Right atrium auricular region (tissue), 2 donors: Measurements from ENCODE around the gene TBX2. TPM values are rescaled to one million over a fixed set of nuclear protein-coding genes. Genes with fewer than 3 reads are reported as not detected.

Source experiments
- DNase-seq: peaks from one replicate; pipeline ENCODE4 v3.0.0-alpha.2; 2019; ENCODE audit warnings: low spot score
- H3K27ac ChIP-seq, 2 donors: fragments of 200-600 bp; sonication (generic); 1 replicate in 1 of 2; 2 replicates in 1 of 2; pipeline ENCODE4 v1.5.1; 2016 to 2019
- H3K27me3 ChIP-seq, 2 donors: fragments of 200-600 bp; sonication (generic); one replicate each; pipeline versions ENCODE4 v1.5.1 to v1.6.0; 2017 to 2019
- H3K36me3 ChIP-seq: fragments of 200-600 bp; sonication (generic); one replicate; pipeline ENCODE4 v1.5.1; 2016
- H3K4me1 ChIP-seq, 2 donors: fragments of 200-600 bp; sonication (generic); one replicate each; pipeline versions ENCODE4 v1.5.1 to v1.6.0; 2017 to 2019
- H3K4me3 ChIP-seq, 2 donors: fragments of 200-600 bp; sonication (generic); 1 replicate in 1 of 2; 2 replicates in 1 of 2; pipeline ENCODE4 v1.5.1; 2017 to 2019; ENCODE audit warnings: mild to moderate bottlenecking in 1 of 2, moderate library complexity in 1 of 2
- H3K9me3 ChIP-seq, 2 donors: fragments of 200-600 bp; sonication (generic); one replicate each; pipeline ENCODE4 v1.5.1; 2019
- total RNA-seq, 2 donors: library from RNA; depleted of rRNA; stranded (reverse); fragments of >200 nt; gene quantifications; one replicate each; pipeline ENCODE4 v1.1.0, GENCODE V29; 2016
- TF ChIP-seq, protein P1 (sequence below), 2 donors: fragments of 200-600 bp; sonication (generic); IDR thresholded peaks; one replicate each; pipeline ENCODE4 v1.5.1; 2019; ENCODE audit warnings: antibody characterized with exemption in 2 of 2

TBX2 gene
- total RNA-seq, 2 donors from 2014 or later, result 4.3 to 6.9 TPM

DNA sequence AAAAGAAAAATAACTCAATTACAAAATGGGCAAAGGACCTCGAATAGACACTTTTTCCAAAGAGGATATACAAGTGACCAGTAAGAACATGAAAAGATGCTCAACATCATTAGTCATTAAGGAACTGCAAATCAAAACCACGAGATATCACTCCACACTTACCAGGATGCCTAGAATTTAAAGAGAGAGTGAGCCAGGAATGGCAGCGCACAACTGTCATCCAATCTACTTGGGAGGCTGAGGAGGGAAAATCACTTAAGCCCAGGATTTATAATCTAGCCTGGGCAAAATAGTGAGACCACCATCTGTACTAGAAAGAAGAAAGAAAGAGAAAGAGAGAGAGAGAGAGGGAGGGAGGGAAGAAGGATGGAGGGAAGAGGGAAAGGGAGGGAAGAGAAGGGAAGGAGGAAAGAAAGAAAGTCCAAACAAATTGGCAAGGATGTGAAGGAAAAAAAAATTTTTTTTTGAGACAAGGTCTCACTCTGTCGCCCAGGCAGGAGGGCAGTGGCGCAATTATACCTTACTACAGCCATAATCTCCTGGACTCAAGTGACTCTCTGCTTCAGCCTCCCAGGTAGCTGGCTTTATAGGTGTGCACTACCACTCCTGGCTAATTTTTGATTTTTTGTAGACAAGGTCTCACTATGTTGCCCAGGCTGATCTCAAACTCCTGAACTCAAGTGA lies 22.6 kb downstream of the TBX2 start:
- Histone ChIP-seq H3K27me3 (no peaks in the 10 kb centered on the region), H3K36me3 (no peaks in the 10 kb centered on the region), H3K9me3 (no peaks in the 10 kb centered on the region), H3K4me1 (peaks cover 0 to 2% of the 10 kb centered on the region in 2 donors), H3K4me3 (no peak overlapping the region), H3K27ac (no peak overlapping the region)
- TF ChIP-seq, protein P1, sequence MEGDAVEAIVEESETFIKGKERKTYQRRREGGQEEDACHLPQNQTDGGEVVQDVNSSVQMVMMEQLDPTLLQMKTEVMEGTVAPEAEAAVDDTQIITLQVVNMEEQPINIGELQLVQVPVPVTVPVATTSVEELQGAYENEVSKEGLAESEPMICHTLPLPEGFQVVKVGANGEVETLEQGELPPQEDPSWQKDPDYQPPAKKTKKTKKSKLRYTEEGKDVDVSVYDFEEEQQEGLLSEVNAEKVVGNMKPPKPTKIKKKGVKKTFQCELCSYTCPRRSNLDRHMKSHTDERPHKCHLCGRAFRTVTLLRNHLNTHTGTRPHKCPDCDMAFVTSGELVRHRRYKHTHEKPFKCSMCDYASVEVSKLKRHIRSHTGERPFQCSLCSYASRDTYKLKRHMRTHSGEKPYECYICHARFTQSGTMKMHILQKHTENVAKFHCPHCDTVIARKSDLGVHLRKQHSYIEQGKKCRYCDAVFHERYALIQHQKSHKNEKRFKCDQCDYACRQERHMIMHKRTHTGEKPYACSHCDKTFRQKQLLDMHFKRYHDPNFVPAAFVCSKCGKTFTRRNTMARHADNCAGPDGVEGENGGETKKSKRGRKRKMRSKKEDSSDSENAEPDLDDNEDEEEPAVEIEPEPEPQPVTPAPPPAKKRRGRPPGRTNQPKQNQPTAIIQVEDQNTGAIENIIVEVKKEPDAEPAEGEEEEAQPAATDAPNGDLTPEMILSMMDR (IDR thresholded peaks at IDR 0.05), result no peak
- DNase-seq, result no peak

DNA sequence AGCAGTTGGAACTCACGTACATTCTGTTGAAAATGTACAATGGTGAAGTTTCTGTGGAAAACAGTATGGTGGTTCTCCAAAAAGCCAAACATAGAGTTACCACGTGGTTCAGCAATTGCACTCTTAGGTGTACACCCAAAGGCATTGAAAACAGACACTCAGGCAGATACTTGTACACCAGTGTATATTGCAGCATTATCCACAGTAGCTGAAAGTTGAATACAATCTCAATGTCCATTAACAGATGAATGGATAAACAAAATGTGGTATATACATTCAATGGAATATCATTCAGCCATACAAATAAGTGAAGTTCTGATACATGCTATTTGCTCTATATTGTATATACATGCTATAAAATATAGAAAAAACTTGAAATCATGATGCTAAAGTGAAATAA lies 23.2 kb downstream of the TBX2 start:
- Histone ChIP-seq H3K27me3 (no peaks in the 10 kb centered on the region), H3K36me3 (no peaks in the 10 kb centered on the region), H3K4me1 (no peaks in the 10 kb centered on the region), H3K4me3 (no peak overlapping the region), H3K9me3 (no peaks in the 10 kb centered on the region), H3K27ac (no peak overlapping the region)
- TF ChIP-seq, protein P1 (IDR thresholded peaks at IDR 0.05), result no peak
- DNase-seq, result no peak

DNA sequence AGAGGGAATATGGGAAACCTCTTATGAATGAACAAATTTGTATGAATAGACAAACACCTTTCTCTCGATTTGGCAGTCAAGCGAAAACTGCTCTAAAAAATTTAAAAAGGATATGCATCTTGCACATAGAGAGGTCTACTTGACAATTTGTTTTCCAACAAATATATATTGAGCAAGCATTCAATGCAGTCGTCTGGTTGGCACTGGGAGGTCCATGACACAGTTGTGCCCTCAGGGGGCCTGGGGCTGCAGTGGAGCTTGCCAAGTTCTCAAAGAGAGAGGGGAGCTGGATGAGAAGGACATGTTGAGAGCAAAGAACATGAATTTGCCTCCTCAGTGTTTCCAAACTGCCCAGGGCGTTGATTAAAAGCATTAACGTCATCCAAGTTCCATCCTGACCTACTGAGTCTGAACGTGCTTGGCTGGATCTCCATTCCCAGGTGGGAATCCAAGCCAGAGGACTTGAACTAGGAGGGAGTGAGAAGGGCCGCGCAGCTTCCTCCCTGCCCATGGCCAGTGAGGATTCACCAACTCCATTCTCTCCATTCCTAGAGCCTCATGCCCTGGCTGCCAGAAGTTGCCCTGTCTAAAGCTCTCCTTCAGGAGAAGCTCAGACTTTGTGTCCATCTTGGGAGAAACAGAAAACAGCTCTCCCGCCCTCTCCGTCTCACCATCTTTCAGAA lies 24.5 kb downstream of the TBX2 start:
- Histone ChIP-seq H3K4me3 (no peak overlapping the region), H3K36me3 (no peaks in the 10 kb centered on the region), H3K27me3 (no peaks in the 10 kb centered on the region), H3K27ac (no peak overlapping the region), H3K9me3 (no peaks in the 10 kb centered on the region), H3K4me1 (no peaks in the 10 kb centered on the region)
- DNase-seq, result no peak
- TF ChIP-seq, protein P1 (IDR thresholded peaks at IDR 0.05), result no peak

DNA sequence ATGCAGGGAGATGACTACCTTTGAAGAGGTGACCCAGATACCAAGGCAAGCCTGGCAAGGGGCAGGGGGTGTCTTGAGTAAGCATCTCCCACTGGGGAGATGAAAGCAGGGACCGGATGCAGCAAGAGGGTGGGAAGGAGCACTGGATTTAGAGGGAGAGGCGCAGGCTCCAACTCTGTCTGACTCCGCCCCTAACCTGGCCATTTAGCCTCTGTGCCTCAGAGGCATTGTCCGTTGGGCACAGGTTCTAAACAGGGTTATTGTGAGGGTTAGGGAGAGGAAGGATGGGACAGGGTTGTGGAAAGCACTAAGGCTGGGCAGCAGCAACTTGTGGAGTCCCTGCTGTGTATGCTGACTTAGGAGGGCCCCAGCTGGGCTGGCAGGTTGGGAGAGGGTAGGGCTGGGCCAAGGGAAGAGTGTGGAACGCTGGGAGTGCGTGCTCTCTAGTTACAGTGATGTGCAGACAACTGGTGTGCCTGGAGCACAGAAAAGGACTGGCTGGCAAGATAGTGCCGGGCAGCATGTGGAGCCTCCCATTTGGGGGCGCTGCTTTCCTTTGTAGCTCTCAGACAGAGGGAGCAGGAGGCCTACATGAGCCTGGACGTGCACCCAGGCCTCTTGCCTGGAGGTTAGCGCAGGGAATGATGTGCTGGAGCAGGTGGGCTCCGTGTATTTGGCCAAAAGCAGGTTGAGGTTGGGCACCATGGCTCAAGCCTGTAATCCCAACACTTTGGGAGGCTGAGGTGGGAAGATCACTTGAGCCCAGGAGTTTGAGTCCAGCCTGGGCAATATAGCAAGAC lies 26.2 kb downstream of the TBX2 start:
- H3K4me1 ChIP-seq, result no peaks in the 10 kb centered on the region
- no peak overlapping the region for H3K4me3 ChIP-seq
- no peaks in the 10 kb centered on the region for H3K9me3 ChIP-seq
- H3K27me3 ChIP-seq, result no peaks in the 10 kb centered on the region
- H3K27ac ChIP-seq, result no peak overlapping the region
- no peaks in the 10 kb centered on the region for H3K36me3 ChIP-seq
- TF ChIP-seq, protein P1 (IDR thresholded peaks at IDR 0.05), result no peak
- no peak for DNase-seq

DNA sequence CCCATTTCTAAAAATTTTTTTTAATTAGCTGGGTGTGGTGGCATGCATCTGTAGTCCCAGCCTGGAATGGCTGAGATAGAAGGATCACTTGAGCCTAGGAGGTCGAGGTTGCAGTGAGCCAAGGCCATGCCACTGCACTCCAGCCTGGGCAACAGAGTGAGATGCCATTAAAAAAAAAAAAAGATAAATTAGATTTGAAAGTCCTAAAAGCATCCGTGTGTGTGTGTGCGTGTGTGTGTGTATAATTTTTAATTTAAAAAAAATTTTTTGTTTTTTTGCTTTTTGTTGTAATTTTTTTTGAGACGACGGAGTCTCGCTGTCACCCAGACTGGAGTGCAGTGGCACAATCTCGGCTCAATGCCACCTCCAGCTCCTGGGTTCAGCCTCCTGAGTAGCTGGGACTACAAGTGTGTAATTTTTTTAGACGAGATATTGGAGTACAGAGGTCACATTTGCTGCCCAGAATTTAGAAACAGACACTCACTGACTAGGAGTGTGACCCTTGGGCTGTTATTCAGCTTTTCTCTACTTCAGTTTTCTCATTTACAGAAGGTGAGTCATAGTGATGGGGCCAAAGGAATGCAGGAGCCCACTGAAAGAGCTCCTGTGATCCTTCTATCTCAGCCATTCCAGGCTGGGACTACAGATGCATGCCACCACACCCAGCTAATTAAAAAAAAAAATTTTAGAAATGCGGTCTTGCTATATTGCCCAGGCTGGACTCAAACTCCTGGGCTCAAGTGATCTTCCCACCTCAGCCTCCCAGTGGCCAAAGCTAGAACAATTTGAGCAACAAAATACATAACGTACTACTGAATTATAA lies 27.1 kb downstream of the TBX2 start:
- Histone ChIP-seq H3K27me3 (no peaks in the 10 kb centered on the region), H3K4me1 (no peaks in the 10 kb centered on the region), H3K27ac (no peak overlapping the region), H3K36me3 (no peaks in the 10 kb centered on the region), H3K4me3 (no peak overlapping the region), H3K9me3 (no peaks in the 10 kb centered on the region)
- TF ChIP-seq, protein P1 (IDR thresholded peaks at IDR 0.05), result no peak
- DNase-seq, result no peak
